Thyroid gland (tissue), 4 donors: ENCODE data around the gene EXOSC2. TPM values are rescaled to one million over a fixed set of nuclear protein-coding genes. Genes with fewer than 3 reads are reported as not detected.

ENCODE experiments used
- DNase-seq, 2 donors: peaks; one replicate each; pipeline ENCODE4 v3.0.0-alpha.2; 2019
- H3K27ac ChIP-seq, 3 donors: fragments of 200-600 bp; sonication (generic); 1 replicate in 2 of 3; 2 replicates in 1 of 3; pipeline ENCODE4 v1.5.1; 2016 to 2019; ENCODE audit warnings: mild to moderate bottlenecking in 1 of 3, moderate library complexity in 1 of 3
- H3K27me3 ChIP-seq: fragments of 200-600 bp; sonication (generic); one replicate; pipeline ENCODE4 v1.5.1; 2019
- H3K36me3 ChIP-seq, 2 donors: fragments of 200-600 bp; sonication (generic); one replicate each; pipeline ENCODE4 v1.5.1; 2016 to 2019
- H3K4me1 ChIP-seq, 2 donors: fragments of 200-600 bp; sonication (generic); one replicate each; pipeline ENCODE4 v1.5.1; 2017 to 2019
- H3K4me3 ChIP-seq, 3 donors: fragments of 200-600 bp; sonication (generic); replicated peaks in 1 of 3; 1 replicate in 2 of 3; 2 replicates in 1 of 3; pipeline ENCODE4 v1.5.1; 2016; ENCODE audit warnings: mild to moderate bottlenecking in 1 of 3
- H3K9me3 ChIP-seq: fragments of 200-600 bp; sonication (generic); one replicate; pipeline ENCODE4 v1.5.1; 2017
- CTCF ChIP-seq, 6 experiments: fragments of 200-600 bp in 3 of 6; fragments of 450-650 bp in 3 of 6; sonication (generic) in 3 of 6; IDR thresholded peaks; one replicate each; pipeline ENCODE4 v1.5.1; 2016 to 2019; ENCODE audit warnings: antibody characterized with exemption in 6 of 6, mild to moderate bottlenecking in 2 of 6, inconsistent platforms in 1 of 6, moderate library complexity in 1 of 6
- POLR2A ChIP-seq, 2 donors: fragments of 450-650 bp; IDR thresholded peaks; one replicate each; pipeline ENCODE4 v1.6.1; 2017; ENCODE audit warnings: antibody characterized with exemption in 2 of 2, mild to moderate bottlenecking in 2 of 2, moderate library complexity in 1 of 2
- WGBS, 2 donors: methylation state at CpG; one replicate each; pipeline ENCODE4 v1.1.5; 2017; 5-methylcytosine and 5-hydroxymethylcytosine counted together
- intact Hi-C: fragments of 100-400 bp; cut with DNase I; formaldehyde crosslinking; loops from one replicate; pipeline ENCODE4 v1.15.1; 2023
- total RNA-seq, 4 donors: library from RNA; depleted of rRNA; stranded (reverse); fragments of >200 nt; gene quantifications; one replicate each; pipeline ENCODE4 v1.2.3, GENCODE V29; 2016

Gene EXOSC2
- total RNA-seq, 4 donors from 2014 or later: 19.2 to 21.6 (median 20.3) TPM

- H3K4me3 ChIP-seq: peak overlapping the region in 1 of 3 donors; percentile 2
- DNase-seq: no peak
- no peaks in the 10 kb centered on the region for H3K9me3 ChIP-seq
- no peak overlapping the region for H3K27ac ChIP-seq
- H3K27me3 ChIP-seq: peaks cover 54% of the 10 kb centered on the region
- no peak for TF ChIP-seq POLR2A (IDR thresholded peaks at IDR 0.05)
- no peak for TF ChIP-seq CTCF (IDR thresholded peaks at IDR 0.05)
- peaks cover 45 to 54% of the 10 kb centered on the region in 2 donors for H3K4me1 ChIP-seq
- WGBS, 2 donors: 3 to 5% methylated on average over 45 to 46 of the region's 58 CpGs
- H3K36me3 ChIP-seq: no peaks in the 10 kb centered on the region
- intact Hi-C loops: no loop called here
These were observed 33.8 kb upstream of the EXOSC2 start for GRCh38 chr9:130659699-130660248.

- intact Hi-C loops: no loop called here
- H3K27ac ChIP-seq: no peak overlapping the region
- TF ChIP-seq CTCF (IDR thresholded peaks at IDR 0.05) (no peak), POLR2A (IDR thresholded peaks at IDR 0.05) (no peak)
- H3K4me3 ChIP-seq: peak overlapping the region in 1 of 3 donors; percentile 29
- H3K9me3 ChIP-seq: no peaks in the 10 kb centered on the region
- DNase-seq: no peak
- 0 to 3% methylated on average over 4 to 16 of the region's 33 CpGs for WGBS, 2 donors
- peaks cover 59% of the 10 kb centered on the region for H3K27me3 ChIP-seq
- no peaks in the 10 kb centered on the region for H3K36me3 ChIP-seq
- peaks cover 50 to 60% of the 10 kb centered on the region in 2 donors for H3K4me1 ChIP-seq
These were observed 33.3 kb upstream of the EXOSC2 start for GRCh38 chr9:130660326-130660682.

- intact Hi-C loops: no loop called here
- no peak for DNase-seq
- peaks cover 64% of the 10 kb centered on the region for H3K27me3 ChIP-seq
- H3K4me3 ChIP-seq: peak overlapping the region in 1 of 3 donors; percentile 29
- H3K4me1 ChIP-seq: peaks cover 56 to 65% of the 10 kb centered on the region in 2 donors
- no peaks in the 10 kb centered on the region for H3K36me3 ChIP-seq
- no peaks in the 10 kb centered on the region for H3K9me3 ChIP-seq
- H3K27ac ChIP-seq: no peak overlapping the region
- TF ChIP-seq POLR2A (IDR thresholded peaks at IDR 0.05) (no peak), CTCF (IDR thresholded peaks at IDR 0.05) (no peak)
- WGBS, 2 donors: 2 to 7% methylated on average over 16 to 29 of the region's 82 CpGs
These were observed 32.7 kb upstream of the EXOSC2 start for GRCh38 chr9:130660683-130661450.

GRCh38 chr9:130661451-130662098, 32.0 kb upstream of the EXOSC2 start:
- DNase-seq: no peak
- 0% methylated on average over 13 to 23 of the region's 47 CpGs for WGBS, 2 donors
- H3K4me3 ChIP-seq: no peak overlapping the region
- H3K36me3 ChIP-seq: no peaks in the 10 kb centered on the region
- H3K4me1 ChIP-seq: peaks cover 58 to 71% of the 10 kb centered on the region in 2 donors
- no peaks in the 10 kb centered on the region for H3K9me3 ChIP-seq
- TF ChIP-seq CTCF (IDR thresholded peaks at IDR 0.05) (no peak), POLR2A (IDR thresholded peaks at IDR 0.05) (no peak)
- intact Hi-C loops: no loop called here
- no peak overlapping the region for H3K27ac ChIP-seq
- peaks cover 71% of the 10 kb centered on the region for H3K27me3 ChIP-seq
